ENCODE data around the gene UBR4.

UBR4 gene

DNA sequence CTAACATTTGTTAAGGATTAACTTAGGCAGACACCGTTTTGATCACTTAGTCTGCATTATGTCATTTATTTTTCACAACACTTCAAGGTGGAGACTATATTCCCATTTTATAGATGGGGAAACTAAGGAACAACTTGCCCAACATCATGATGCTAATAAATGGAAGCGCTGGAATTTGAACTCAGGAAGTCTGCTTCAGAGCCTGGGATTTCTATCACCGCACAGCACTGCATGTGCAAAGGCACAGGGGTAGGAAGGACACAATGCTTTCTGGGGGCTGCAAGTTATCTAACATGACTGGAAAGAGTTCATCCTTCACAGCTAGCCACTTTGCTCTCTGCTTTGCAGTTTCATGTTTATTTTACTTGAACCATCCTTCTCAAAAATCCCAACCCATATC, 100.5 kb downstream of the UBR4 start:
- no peak for DNase-seq (ENCODE audit: low read depth in 2 of 2)
- TF ChIP-seq CTCF (IDR thresholded peaks at IDR 0.05; ENCODE audit: low read depth, low read length): no peak
- no peak overlapping the region for H3K4me3 ChIP-seq (replicated peaks in 1 of 2; ENCODE audit: low read depth in 2 of 2, low read length in 2 of 2)

GRCh38 chr1:19101244-19101643, 108.8 kb downstream of the UBR4 start:
- no peak for TF ChIP-seq CTCF (IDR thresholded peaks at IDR 0.05; ENCODE audit: low read depth, low read length)
- no peak for DNase-seq (ENCODE audit: low read depth in 2 of 2)

GRCh38 chr1:19100028-19100427, 110.0 kb downstream of the UBR4 start:
- DNase-seq (ENCODE audit: low read depth in 2 of 2): no peak
- no peak for TF ChIP-seq CTCF (IDR thresholded peaks at IDR 0.05; ENCODE audit: low read depth, low read length)

More at GRCh38 chr1:19101244-19101643, 108.8 kb downstream of the UBR4 start:
- H3K4me3 ChIP-seq (replicated peaks in 1 of 2; ENCODE audit: low read depth in 2 of 2, low read length in 2 of 2): no peak overlapping the region

GRCh38 chr1:19096990-19097389, 113.1 kb downstream of the UBR4 start:
- no peak overlapping the region for H3K4me3 ChIP-seq (replicated peaks in 1 of 2; ENCODE audit: low read depth in 2 of 2, low read length in 2 of 2)
- TF ChIP-seq CTCF (IDR thresholded peaks at IDR 0.05; ENCODE audit: low read depth, low read length): no peak

More at GRCh38 chr1:19100028-19100427, 110.0 kb downstream of the UBR4 start:
- H3K4me3 ChIP-seq (replicated peaks in 1 of 2; ENCODE audit: low read depth in 2 of 2, low read length in 2 of 2): no peak overlapping the region

DNA sequence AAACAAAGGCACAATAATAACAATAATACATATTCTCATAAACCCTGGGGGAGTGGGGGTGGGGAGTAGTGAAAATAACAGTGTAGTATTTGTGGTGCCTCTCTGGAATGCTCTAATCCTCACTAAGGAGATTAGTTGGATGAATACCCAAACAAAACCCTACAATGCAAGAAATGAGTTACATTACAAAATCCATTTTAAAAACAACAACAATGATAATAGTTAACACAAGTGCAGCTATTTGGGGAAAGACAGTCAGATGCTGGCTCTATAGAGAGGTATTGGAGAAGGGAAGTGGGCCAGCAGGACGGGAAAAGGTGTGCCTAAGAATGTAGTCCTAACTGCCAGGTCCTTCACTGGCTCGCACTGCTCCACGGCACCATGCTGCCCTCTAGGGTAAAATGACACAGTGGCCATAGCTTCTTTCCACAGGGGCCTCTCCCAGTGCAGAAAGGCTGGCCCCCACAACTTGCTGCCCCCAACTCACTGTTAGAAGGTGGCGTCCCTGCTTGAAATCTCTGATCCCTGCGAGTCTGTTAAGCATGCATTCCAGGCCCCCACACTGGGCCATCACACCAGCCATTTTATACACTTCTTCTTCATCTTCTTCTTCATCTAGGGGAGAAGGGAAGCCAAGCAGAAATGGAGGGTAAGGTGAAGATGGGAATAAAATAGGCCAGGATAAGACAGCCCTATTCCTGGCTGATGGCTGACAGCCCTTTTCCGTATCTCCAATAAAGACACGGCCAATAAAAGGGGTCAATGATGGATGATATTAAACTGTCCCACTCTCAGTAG, 113.8 kb downstream of the UBR4 start:
- no peak overlapping the region for H3K4me3 ChIP-seq (replicated peaks in 1 of 2; ENCODE audit: low read depth in 2 of 2, low read length in 2 of 2)
- peak; percentile 41 for TF ChIP-seq CTCF (IDR thresholded peaks at IDR 0.05; ENCODE audit: low read depth, low read length)
- DNase-seq (ENCODE audit: low read depth in 2 of 2): peak; percentile 37 to 41

More at GRCh38 chr1:19096990-19097389, 113.1 kb downstream of the UBR4 start:
- DNase-seq (ENCODE audit: low read depth in 2 of 2): no peak

- peak; percentile 17 to 40 for DNase-seq (ENCODE audit: low read depth in 2 of 2)
- H3K4me3 ChIP-seq (replicated peaks in 1 of 2; ENCODE audit: low read depth in 2 of 2, low read length in 2 of 2): no peak overlapping the region
- TF ChIP-seq CTCF (IDR thresholded peaks at IDR 0.05; ENCODE audit: low read depth, low read length): no peak
These were observed 118.7 kb downstream of the UBR4 start for GRCh38 chr1:19091196-19091953.

Data from cardiac fibroblast (primary cell).